T-helper 2 cell (primary cell): ENCODE results near the gene AEBP1.

Experiments used
- DNase-seq, 5 experiments: peaks; one replicate each; pipeline versions ENCODE4 v3.0.0 to v3.0.0-alpha.2; 2012 to 2022

The AEBP1 gene

DNA sequence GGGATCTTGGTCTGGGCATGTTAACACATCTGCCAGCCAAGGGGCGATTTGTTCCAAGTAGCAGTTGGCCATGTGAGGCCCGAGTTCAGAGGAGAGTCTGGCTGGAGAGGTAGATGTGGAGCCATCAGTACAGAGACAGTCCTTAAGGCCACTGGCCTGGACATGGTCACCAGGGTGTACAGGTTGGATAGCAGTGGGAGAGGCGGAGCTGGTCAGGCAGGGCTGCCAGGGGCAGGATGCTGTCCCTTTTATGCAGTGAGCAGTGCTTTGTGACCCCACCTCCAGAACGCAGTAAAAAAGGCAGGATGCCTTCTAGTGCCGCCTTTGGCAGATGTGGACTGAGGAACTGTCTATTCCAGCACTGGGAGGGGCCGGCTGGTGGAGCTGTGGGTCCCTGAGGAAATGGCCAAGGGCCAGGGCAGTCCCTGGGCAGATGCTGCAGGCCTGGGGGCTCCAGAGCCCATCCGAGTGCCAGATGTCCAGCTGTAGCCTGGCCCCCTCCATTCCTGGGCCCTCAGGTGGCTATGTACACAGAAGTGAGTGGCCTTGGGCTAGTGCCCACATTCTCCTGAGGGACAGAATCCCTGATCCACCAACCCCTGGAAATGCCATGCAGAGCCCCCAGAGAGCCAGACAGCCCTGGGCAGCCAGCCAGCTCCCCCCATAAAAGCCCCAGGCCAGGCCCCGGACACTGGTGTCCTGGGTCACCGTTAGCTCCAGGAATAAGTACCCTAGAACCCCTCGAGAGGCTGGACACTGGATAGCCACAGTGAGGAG is 54.1 kb downstream of the AEBP1 start:
- DNase-seq = no peak

DNA sequence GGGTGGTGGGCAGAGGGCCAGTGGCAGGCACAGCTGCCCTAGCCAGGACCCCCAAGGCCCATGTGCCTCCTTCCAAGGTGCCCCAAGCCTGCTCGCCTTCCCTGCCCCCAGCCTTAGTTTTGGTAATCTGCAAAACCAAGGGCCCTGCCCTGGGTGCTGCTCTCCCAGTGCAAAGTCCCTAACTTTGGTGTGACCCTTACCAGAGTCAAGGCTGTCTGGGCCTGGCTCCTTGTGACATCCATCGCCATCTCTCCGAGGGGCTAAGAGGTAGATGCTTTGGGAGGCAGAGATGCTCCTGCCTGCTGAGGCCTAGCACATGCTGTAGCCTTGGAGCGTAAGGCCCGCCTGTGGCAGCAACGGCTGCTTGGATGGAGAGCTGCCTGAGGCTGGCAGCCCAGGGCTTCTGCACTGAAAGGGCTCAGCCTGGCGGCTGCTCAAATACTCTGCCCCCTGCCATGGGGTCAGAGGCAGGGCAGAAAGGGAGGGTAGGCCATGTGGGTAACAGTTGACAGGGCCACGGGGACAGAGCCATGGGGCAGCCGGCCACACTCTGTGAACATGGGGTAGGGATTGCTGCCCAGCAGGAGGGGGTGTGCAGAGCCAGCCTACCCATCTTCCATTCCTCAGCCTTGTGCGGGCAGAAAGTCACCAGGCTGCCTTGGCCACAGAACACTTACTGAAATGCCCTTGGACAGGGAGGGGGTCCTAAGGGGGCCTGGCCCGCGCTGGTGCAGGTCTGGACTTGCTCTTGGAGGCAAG is 54.9 kb downstream of the AEBP1 start:
- DNase-seq = no peak

GRCh38 chr7:44159824-44160630 is 55.9 kb downstream of the AEBP1 start:
- DNase-seq = no peak

DNA sequence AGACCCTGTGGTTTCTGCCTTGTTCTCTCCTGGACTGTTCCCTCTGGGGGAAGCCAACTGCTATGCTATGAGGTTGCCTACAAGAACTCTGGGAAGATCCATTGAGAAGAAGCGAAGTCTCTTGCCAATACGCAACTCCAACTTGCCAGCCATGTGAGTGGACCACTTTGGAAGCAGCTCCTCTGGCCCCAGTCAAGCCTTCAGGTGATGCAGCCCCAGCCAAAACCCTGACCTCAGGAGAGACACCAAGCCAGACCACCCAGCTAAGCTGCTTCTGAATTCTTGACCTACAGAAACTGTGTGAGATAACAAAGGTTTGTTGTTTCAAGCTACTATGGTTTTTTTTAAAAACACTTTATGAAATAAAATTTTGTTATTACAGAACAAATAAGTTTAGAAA is 57.2 kb downstream of the AEBP1 start:
- no peak for DNase-seq

GRCh38 chr7:44162179-44162578 is 58.0 kb downstream of the AEBP1 start:
- DNase-seq = no peak

GRCh38 chr7:44162785-44163395 is 58.7 kb downstream of the AEBP1 start:
- DNase-seq = no peak

DNA sequence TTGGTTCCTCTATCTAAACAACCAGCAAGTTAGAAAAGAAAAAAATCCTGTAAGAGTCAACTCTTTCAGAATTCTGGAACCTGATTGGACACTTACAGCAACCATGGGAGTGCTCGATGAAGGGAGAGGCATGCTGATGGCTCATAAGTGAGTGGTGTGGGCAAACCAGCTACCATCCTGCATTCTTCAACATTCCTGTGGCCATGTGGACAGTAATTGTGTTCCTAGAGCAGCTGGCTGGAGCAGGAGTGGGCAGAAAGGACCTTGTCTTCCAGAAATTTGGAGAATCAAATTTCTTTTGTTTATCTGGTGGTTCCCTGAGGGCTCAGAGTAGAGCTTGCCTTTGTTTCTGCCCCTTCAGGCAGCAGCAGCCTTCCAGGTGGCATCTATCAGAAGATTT is 59.4 kb downstream of the AEBP1 start:
- no peak for DNase-seq
